Progenitor cell of endocrine pancreas (in vitro differentiated cells): ENCODE data around the gene DNAAF8. TPM values are rescaled to one million over a fixed set of nuclear protein-coding genes. Genes with fewer than 3 reads are reported as not detected.

ENCODE experiments used
- DNase-seq: peaks from one replicate; pipeline ENCODE4 v3.0.0; 2021; ENCODE audit warnings: low spot score; ENCODE audit not compliant: unreplicated experiment
- H3K27ac Mint-ChIP-seq: 2 replicates; pipeline ENCODE4 v1.8.0; 2021; ENCODE audit warnings: mild to moderate bottlenecking, moderate library complexity, mixed read lengths
- H3K27me3 Mint-ChIP-seq: 2 replicates; pipeline ENCODE4 v1.8.0; 2021; ENCODE audit warnings: mixed read lengths
- H3K36me3 Mint-ChIP-seq: 2 replicates; pipeline ENCODE4 v1.8.0; 2022; ENCODE audit warnings: mixed read lengths; ENCODE audit not compliant: insufficient read depth
- H3K4me1 Mint-ChIP-seq: 2 replicates; pipeline ENCODE4 v1.8.0; 2021; ENCODE audit warnings: low read depth, mixed read lengths
- H3K4me3 Mint-ChIP-seq: 2 replicates; pipeline ENCODE4 v1.8.0; 2021; ENCODE audit warnings: low read depth, mild to moderate bottlenecking, moderate library complexity, mixed read lengths
- H3K9me3 Mint-ChIP-seq: 2 replicates; pipeline ENCODE4 v1.8.0; 2021; ENCODE audit warnings: low read depth, mixed read lengths
- total RNA-seq: library from RNA; stranded (reverse); gene quantifications from 2 replicates; pipeline ENCODE4 v1.2.1, GENCODE V29; 2021
- TF ChIP-seq, protein P1 (sequence below): fragments of 200-600 bp; sonication (generic); IDR thresholded peaks from one replicate; pipeline ENCODE4 v1.5.0; 2021; ENCODE audit warnings: antibody characterized with exemption, mild to moderate bottlenecking; ENCODE audit not compliant: unreplicated experiment

DNAAF8 gene
- total RNA-seq, 1 donor from 2014 or later, result 1.1 TPM

DNA sequence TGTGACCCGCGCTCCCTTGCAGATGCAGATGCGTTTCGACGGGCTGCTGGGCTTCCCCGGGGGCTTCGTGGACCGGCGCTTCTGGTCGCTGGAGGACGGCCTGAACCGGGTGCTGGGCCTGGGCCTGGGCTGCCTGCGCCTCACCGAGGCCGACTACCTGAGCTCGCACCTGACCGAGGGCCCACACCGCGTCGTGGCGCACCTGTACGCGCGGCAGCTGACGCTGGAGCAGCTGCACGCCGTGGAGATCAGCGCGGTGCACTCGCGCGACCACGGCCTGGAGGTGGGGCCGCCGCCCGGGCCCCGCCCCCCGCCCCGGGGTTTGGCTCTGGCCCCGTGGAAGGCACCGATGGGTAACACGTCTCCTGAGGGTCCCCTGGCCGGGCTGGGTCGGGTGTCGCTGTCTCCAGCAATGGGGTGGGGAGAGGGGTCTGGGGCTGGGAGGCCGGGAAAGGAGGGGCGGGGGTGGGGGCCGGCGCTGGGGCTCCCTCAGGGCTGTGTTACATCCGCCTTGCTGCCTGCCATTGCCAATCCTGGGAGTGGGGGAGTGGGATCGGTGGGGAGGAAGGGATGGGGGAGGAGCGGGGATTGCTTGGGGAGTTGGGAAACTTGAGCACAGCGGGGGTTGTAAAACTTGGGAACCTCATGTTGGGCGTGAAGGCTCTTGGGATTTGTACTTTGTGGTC, 40.2 kb upstream of the DNAAF8 start:
- Mint-ChIP-seq H3K36me3 (peaks cover 1% of the 10 kb centered on the region), H3K4me1 (peaks cover 1% of the 10 kb centered on the region), H3K27me3 (no peaks in the 10 kb centered on the region), H3K4me3 (peak overlapping the region; percentile 80), H3K9me3 (no peaks in the 10 kb centered on the region), H3K27ac (peak overlapping the region; percentile 89)
- TF ChIP-seq, protein P1, sequence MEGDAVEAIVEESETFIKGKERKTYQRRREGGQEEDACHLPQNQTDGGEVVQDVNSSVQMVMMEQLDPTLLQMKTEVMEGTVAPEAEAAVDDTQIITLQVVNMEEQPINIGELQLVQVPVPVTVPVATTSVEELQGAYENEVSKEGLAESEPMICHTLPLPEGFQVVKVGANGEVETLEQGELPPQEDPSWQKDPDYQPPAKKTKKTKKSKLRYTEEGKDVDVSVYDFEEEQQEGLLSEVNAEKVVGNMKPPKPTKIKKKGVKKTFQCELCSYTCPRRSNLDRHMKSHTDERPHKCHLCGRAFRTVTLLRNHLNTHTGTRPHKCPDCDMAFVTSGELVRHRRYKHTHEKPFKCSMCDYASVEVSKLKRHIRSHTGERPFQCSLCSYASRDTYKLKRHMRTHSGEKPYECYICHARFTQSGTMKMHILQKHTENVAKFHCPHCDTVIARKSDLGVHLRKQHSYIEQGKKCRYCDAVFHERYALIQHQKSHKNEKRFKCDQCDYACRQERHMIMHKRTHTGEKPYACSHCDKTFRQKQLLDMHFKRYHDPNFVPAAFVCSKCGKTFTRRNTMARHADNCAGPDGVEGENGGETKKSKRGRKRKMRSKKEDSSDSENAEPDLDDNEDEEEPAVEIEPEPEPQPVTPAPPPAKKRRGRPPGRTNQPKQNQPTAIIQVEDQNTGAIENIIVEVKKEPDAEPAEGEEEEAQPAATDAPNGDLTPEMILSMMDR, result no peak
- DNase-seq, result no peak

DNA sequence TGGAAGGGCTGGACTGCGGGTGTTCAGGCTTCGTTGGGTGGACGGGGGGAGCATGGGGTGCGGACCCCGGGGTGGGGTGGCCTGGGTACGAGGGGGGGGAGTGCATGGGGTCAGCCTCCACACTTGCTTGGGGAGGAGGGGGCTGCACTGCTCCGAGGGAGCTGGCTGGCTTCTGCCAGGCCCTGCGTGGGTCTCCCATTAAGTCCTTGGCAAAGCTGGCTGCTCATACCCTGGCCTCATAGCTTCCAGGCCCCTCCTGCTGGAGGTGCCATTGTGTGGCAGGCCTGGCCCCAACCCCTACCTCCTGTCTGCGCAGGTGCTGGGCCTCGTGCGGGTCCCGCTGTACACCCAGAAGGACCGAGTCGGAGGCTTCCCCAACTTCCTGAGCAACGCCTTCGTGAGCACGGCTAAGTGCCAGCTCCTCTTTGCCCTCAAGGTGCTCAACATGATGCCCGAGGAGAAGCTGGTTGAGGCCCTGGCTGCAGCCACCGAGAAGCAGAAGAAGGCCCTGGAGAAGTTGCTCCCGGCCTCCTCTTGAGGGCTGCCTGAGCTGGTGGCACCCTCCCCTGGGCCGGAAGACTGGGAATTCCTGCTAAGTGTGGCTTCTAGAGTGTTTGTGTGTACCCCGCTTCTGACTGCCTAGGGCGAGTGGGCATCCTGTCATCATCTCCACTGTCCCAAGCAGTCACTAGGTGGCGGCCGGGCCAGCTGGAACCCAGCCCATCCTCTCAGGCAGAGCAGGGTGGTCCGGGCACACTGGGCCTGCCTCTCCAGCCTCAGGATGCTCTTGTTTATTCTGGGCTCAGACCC, 39.5 kb upstream of the DNAAF8 start:
- Mint-ChIP-seq H3K4me1 (peaks cover 1% of the 10 kb centered on the region), H3K27me3 (no peaks in the 10 kb centered on the region), H3K9me3 (no peaks in the 10 kb centered on the region), H3K27ac (peak overlapping the region; percentile 89), H3K36me3 (peaks cover 6% of the 10 kb centered on the region), H3K4me3 (peak overlapping the region; percentile 75)
- no peak for DNase-seq
- TF ChIP-seq, protein P1, result no peak

DNA sequence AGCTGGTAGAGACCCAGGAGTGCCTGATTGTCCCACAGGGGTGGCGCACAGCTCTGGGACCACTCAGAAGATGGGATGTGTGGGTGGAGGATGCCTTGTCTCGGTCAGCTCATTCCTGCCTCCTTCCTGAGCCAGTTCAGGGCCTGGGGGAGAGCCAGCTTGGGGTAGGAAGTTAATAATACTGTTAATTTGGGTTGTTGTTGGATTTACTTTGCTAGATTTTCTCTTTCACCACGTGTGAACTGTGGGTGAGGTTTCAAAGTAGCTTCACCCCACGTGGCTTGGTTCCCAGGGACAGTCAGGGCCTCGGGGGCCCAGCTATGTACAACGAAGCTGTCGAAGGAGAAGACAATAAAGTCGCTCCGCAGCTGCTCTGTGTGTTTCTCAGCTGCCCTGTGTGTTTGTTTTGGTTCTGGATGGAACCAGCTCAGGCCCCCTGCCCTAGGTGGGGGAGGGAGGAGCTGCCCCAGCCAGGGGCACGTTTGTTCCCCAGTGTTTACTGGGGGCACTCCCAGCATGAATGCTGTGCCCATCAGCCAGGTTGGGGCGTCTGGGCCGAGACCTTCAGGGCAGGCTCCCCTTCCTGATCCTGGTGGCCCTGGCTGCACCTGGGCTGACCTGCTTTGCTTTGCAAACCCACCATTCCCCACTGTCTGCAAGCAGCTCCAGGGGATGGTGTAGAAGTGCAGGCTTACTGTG, 38.7 kb upstream of the DNAAF8 start:
- Mint-ChIP-seq H3K4me3 (peak overlapping the region; percentile 75), H3K9me3 (no peaks in the 10 kb centered on the region), H3K36me3 (peaks cover 4% of the 10 kb centered on the region), H3K27me3 (no peaks in the 10 kb centered on the region), H3K27ac (peak overlapping the region; percentile 69), H3K4me1 (peaks cover 1% of the 10 kb centered on the region)
- TF ChIP-seq, protein P1, result no peak
- no peak for DNase-seq

DNA sequence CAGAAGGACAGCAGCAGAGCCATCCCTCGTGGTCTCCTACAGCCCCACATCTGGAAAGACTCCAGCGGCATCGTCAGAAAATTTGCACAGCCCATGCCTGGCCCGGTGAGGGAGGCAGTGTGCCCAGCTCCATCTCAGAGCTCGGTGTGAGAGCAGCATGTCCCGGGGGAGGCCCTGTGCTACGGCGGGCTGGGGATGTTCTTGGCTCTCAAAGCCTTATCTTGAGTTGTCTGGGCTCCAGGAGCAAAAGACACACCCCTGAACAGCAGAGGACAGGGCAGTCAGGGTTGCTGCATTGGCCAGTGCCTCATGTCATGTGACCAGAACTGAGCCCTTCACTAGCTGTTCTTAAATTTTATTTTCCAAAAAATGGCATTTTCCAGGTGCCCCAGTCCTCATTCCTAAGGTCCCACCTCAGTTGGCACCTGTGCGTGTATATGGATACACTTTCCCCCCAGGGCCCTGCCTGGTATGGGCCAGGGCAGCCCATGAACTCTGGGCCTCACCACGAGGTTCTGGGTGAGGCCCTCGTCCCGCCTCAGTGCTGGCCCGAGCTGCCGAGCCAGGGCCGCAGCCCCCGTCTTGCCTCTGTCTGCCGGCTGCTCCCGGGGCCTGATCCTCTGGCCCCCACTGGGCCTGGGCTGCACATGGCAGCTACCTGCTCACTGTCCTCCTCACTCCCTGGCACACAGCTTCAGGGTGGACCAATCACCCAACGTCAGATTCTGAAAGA, 38.0 kb upstream of the DNAAF8 start:
- Mint-ChIP-seq H3K36me3 (peaks cover 4% of the 10 kb centered on the region), H3K27ac (no peak overlapping the region), H3K4me1 (peaks cover 1% of the 10 kb centered on the region), H3K27me3 (no peaks in the 10 kb centered on the region), H3K4me3 (peak overlapping the region; percentile 19), H3K9me3 (no peaks in the 10 kb centered on the region)
- DNase-seq, result no peak
- TF ChIP-seq, protein P1, result no peak
